Measurements from ENCODE around the gene CNTNAP5.

CNTNAP5 gene

GRCh38 chr2:124625561-124625960, 600.5 kb downstream of the CNTNAP5 start:
- no peak for DNase-seq (ENCODE audit: low read depth)

- no peak for DNase-seq (ENCODE audit: low read depth)
Observed at GRCh38 chr2:124626993-124627392, 601.9 kb downstream of the CNTNAP5 start.

GRCh38 chr2:124633812-124634211, 608.7 kb downstream of the CNTNAP5 start:
- no peak for DNase-seq (ENCODE audit: low read depth)

- DNase-seq (ENCODE audit: low read depth), result no peak
Observed at GRCh38 chr2:124639524-124639923, 614.4 kb downstream of the CNTNAP5 start.

GRCh38 chr2:124640221-124640750, 615.2 kb downstream of the CNTNAP5 start:
- DNase-seq (ENCODE audit: low read depth), result no peak

GRCh38 chr2:124646166-124646815, 621.2 kb downstream of the CNTNAP5 start:
- no peak for DNase-seq (ENCODE audit: low read depth)

GRCh38 chr2:124647245-124647644, 622.2 kb downstream of the CNTNAP5 start:
- DNase-seq (ENCODE audit: low read depth), result no peak

GRCh38 chr2:124647663-124648062, 622.6 kb downstream of the CNTNAP5 start:
- DNase-seq (ENCODE audit: low read depth), result no peak

GRCh38 chr2:124649001-124649400, 623.9 kb downstream of the CNTNAP5 start:
- DNase-seq (ENCODE audit: low read depth), result no peak

GRCh38 chr2:124652099-124652498, 627.0 kb downstream of the CNTNAP5 start:
- DNase-seq (ENCODE audit: low read depth), result no peak

GRCh38 chr2:124658373-124658772, 633.3 kb downstream of the CNTNAP5 start:
- DNase-seq (ENCODE audit: low read depth), result no peak

GRCh38 chr2:124661558-124661957, 636.5 kb downstream of the CNTNAP5 start:
- no peak for DNase-seq (ENCODE audit: low read depth)

- no peak for DNase-seq (ENCODE audit: low read depth)
Observed at GRCh38 chr2:124662946-124663644, 638.0 kb downstream of the CNTNAP5 start.

GRCh38 chr2:124663645-124663997, 638.5 kb downstream of the CNTNAP5 start:
- no peak for DNase-seq (ENCODE audit: low read depth)

- no peak for DNase-seq (ENCODE audit: low read depth)
Observed at GRCh38 chr2:124664363-124664762, 639.3 kb downstream of the CNTNAP5 start.

GRCh38 chr2:124666976-124667375, 641.9 kb downstream of the CNTNAP5 start:
- DNase-seq (ENCODE audit: low read depth), result no peak

- DNase-seq (ENCODE audit: low read depth), result no peak
Observed at GRCh38 chr2:124668161-124668560, 643.1 kb downstream of the CNTNAP5 start.

- no peak for DNase-seq (ENCODE audit: low read depth)
Observed at GRCh38 chr2:124670187-124670586, 645.1 kb downstream of the CNTNAP5 start.

GRCh38 chr2:124678043-124678442, 653.0 kb downstream of the CNTNAP5 start:
- no peak for DNase-seq (ENCODE audit: low read depth)

GRCh38 chr2:124683536-124684428, 658.7 kb downstream of the CNTNAP5 start:
- no peak for DNase-seq (ENCODE audit: low read depth)

GRCh38 chr2:124689348-124689747, 664.3 kb downstream of the CNTNAP5 start:
- no peak for DNase-seq (ENCODE audit: low read depth)

- DNase-seq (ENCODE audit: low read depth), result no peak
Observed at GRCh38 chr2:124692216-124692615, 667.1 kb downstream of the CNTNAP5 start.

GRCh38 chr2:124692707-124693106, 667.6 kb downstream of the CNTNAP5 start:
- DNase-seq (ENCODE audit: low read depth), result no peak

All from stimulated activated CD8-positive, alpha-beta memory T cell treated with anti-CD3 and anti-CD28 coated beads, Interleukin-15, amount 100 ng/mL, for 1 hour (primary cell).